OCI-LY1 (cell line): Measurements from ENCODE around the gene AGPAT3.

Source experiments
- CTCF ChIP-seq: fragments of 200-600 bp; sonication (generic), shearing (Covaris generic); IDR thresholded peaks from 2 replicates; pipeline ENCODE4 v1.5.1; 2017; ENCODE audit warnings: mild to moderate bottlenecking, antibody characterized with exemption, low read length, moderate library complexity, mixed read lengths
- EZH2 ChIP-seq: fragments of 200-600 bp; sonication (generic), shearing (Covaris generic); IDR thresholded peaks from 2 replicates; pipeline ENCODE4 v1.8.0; 2017; ENCODE audit warnings: borderline replicate concordance, mixed run types, mild to moderate bottlenecking, antibody characterized with exemption, low read length, moderate library complexity, mixed read lengths

GRCh38 chr21:43988506-43989230, 123.6 kb downstream of the AGPAT3 start:
- TF ChIP-seq CTCF: no peak
- TF ChIP-seq EZH2: no peak
